K562 (cell line): ENCODE measurements around the gene EPB41L3. TPM values are rescaled to one million over a fixed set of nuclear protein-coding genes. Genes with fewer than 3 reads are reported as not detected.

Experiments used
- ATAC-seq: fragments of 200-7000 bp; cut with Tn5 transposase; 3 replicates; pipeline ENCODE4 v1.9.1; 2020; ENCODE audit warnings: moderate library complexity
- BruUV-seq: library from RNA; stranded (reverse); fragments of 400-500 nt; replicated peaks from 2 replicates; lab custom pipeline; 2021; lab: Mats Ljungman, UMichigan
- CTCF ChIA-PET: fragments of 300-600 bp; formaldehyde crosslinking; extraction: SDS; loops from one replicate; lab custom pipeline; 2021; ENCODE audit warnings: low intra/inter-chr PET ratio; lab: Yijun Ruan, JAX
- POLR2A ChIA-PET: fragments of 300-600, 350-650 bp; sonication (Branson Sonifier 250); formaldehyde crosslinking; extraction: SDS; loops from one replicate; lab custom pipeline; 2021; ENCODE audit warnings: antibody characterized with exemption, inconsistent platforms; lab: Yijun Ruan, JAX
- DNase-seq, 4 experiments: peaks; one replicate each; pipeline versions ENCODE4 v3.0.0 to v3.0.0-alpha.2; 2011 to 2018; ENCODE audit warnings: low spot score in 3 of 4, mixed read lengths in 3 of 4; ENCODE audit errors: extremely low read depth in 1 of 4
- FAIRE-seq: peaks from 2 replicates; lab custom pipeline; 2011; peaks lifted over from hg19 to GRCh38; lab: Jason Lieb, UNC
- H2AFZ ChIP-seq: 2 replicates; pipeline ENCODE4 v1.6.0; 2011; ENCODE audit warnings: low read depth, low read length, control low read depth, inconsistent platforms
- H3K27ac ChIP-seq: fragments of 200-600 bp; 3 replicates; pipeline ENCODE4 v1.8.0; 2011; ENCODE audit warnings: low read depth, mild to moderate bottlenecking, control low read depth, inconsistent platforms, low read length, moderate library complexity, mixed read lengths; ENCODE audit errors: extremely low read depth
- H3K27me3 ChIP-seq, 2 experiments: fragments of 300-600 bp in 1 of 2; 2 replicates in 1 of 2; 3 replicates in 1 of 2; pipeline versions ENCODE4 v1.6.0 to v1.8.0; 2011; ENCODE audit warnings: inconsistent platforms in 2 of 2, low read length in 2 of 2, mild to moderate bottlenecking in 1 of 2, mixed read lengths in 1 of 2, moderate library complexity in 1 of 2; ENCODE audit not compliant: control insufficient read depth in 2 of 2, insufficient read depth in 2 of 2
- H3K36me3 ChIP-seq: fragments of 300-600 bp; 3 replicates; pipeline ENCODE4 v1.8.0; 2011; ENCODE audit warnings: mild to moderate bottlenecking, low read length, inconsistent platforms; ENCODE audit not compliant: control insufficient read depth, insufficient read depth
- H3K4me1 ChIP-seq, 2 experiments: fragments of 200-600 bp in 1 of 2; replicated peaks in 1 of 2; 2 replicates in 1 of 2; 3 replicates in 1 of 2; pipeline versions ENCODE4 v1.5.1 to v1.8.0; 2011; ENCODE audit warnings: inconsistent platforms in 2 of 2, low read length in 2 of 2, mild to moderate bottlenecking in 1 of 2, mixed read lengths in 1 of 2, moderate library complexity in 1 of 2; ENCODE audit not compliant: control insufficient read depth in 2 of 2, insufficient read depth in 2 of 2
- H3K4me2 ChIP-seq: 2 replicates; pipeline ENCODE4 v1.6.1; 2011; ENCODE audit warnings: low read length, control low read depth, inconsistent platforms, mixed read lengths; ENCODE audit not compliant: insufficient read depth
- H3K4me3 ChIP-seq: fragments of 200-600 bp; sonication (generic), shearing (Covaris generic); 2 replicates; pipeline ENCODE4 v1.5.1; 2016; ENCODE audit warnings: control low read depth, inconsistent platforms
- H3K79me2 ChIP-seq: fragments of 200-600 bp; 3 replicates; pipeline ENCODE4 v1.8.0; 2011; ENCODE audit warnings: low read length, inconsistent platforms; ENCODE audit not compliant: control insufficient read depth, insufficient read depth
- H3K9ac ChIP-seq, 2 experiments: 2 replicates each; pipeline versions ENCODE4 v1.6.0 to v1.6.1; 2011; ENCODE audit warnings: low read depth in 2 of 2, low read length in 2 of 2, control low read depth in 1 of 2, inconsistent platforms in 1 of 2, mild to moderate bottlenecking in 1 of 2, mixed read lengths in 1 of 2; ENCODE audit not compliant: insufficient read depth in 1 of 2
- H3K9me1 ChIP-seq: one replicate; pipeline ENCODE4 v1.6.0; 2011; ENCODE audit warnings: inconsistent platforms, mild to moderate bottlenecking, low read length, moderate library complexity; ENCODE audit not compliant: control insufficient read depth, insufficient read depth
- H3K9me3 ChIP-seq: replicated peaks from 2 replicates; pipeline ENCODE4 v1.5.1; 2011; ENCODE audit warnings: low read depth, low read length, inconsistent platforms; ENCODE audit not compliant: control insufficient read depth, insufficient read depth
- H4K20me1 ChIP-seq: replicated peaks from 2 replicates; pipeline ENCODE4 v1.6.1; 2011; ENCODE audit warnings: low read length, inconsistent platforms, mixed read lengths; ENCODE audit not compliant: control insufficient read depth, insufficient read depth
- ARID3B ChIP-seq: fragments of 250-450 bp; sonication (Bioruptor Pico); IDR thresholded peaks from 2 replicates; pipeline ENCODE4 v1.4.0; 2020; ENCODE audit warnings: borderline replicate concordance
- ATF3 ChIP-seq, 2 experiments: fragments of 450-650 bp in 1 of 2; sonication (generic) in 1 of 2; formaldehyde crosslinking in 1 of 2; IDR thresholded peaks in 1 of 2; conservative IDR thresholded peaks in 1 of 2; 2 replicates each; pipeline versions ENCODE4 v1.6.1 to v1.8.1; 2016 to 2023; ENCODE audit warnings: mild to moderate bottlenecking in 2 of 2, moderate library complexity in 2 of 2, inconsistent platforms in 1 of 2, missing genetic modification reagents in 1 of 2
- CTBP1 ChIP-seq: fragments of 450-650 bp; IDR thresholded peaks from 2 replicates; pipeline ENCODE4 v1.6.1; 2016; ENCODE audit warnings: borderline replicate concordance
- KDM4B ChIP-seq, 2 experiments: fragments of 450-650 bp in 1 of 2; sonication (generic) in 1 of 2; IDR thresholded peaks; 2 replicates each; pipeline ENCODE4 v1.6.1; 2016 to 2017; ENCODE audit warnings: borderline replicate concordance in 2 of 2, antibody characterized with exemption in 1 of 2, low read depth in 1 of 2, mild to moderate bottlenecking in 1 of 2
- MAFK ChIP-seq: IDR thresholded peaks from 2 replicates; pipeline ENCODE4 v1.6.1; 2011; ENCODE audit warnings: low read length, improper control_type of control experiment
- MAX ChIP-seq: sonication (generic); formaldehyde crosslinking; IDR thresholded peaks from 2 replicates; pipeline ENCODE4 v1.9.0; 2022; ENCODE audit warnings: mild to moderate bottlenecking, missing genetic modification reagents
- POLR2B ChIP-seq: fragments of 450-650 bp; IDR thresholded peaks from 2 replicates; pipeline ENCODE4 v1.6.1; 2018; ENCODE audit warnings: low read depth; ENCODE audit not compliant: partially characterized antibody
- POLR2H ChIP-seq: IDR thresholded peaks from 2 replicates; pipeline ENCODE4 v1.6.1; 2016; ENCODE audit warnings: missing genetic modification characterization, low read depth, mild to moderate bottlenecking, control low read depth, missing compliant biosample characterization, moderate library complexity
- RFX1 ChIP-seq: fragments of 450-650 bp; IDR thresholded peaks from 2 replicates; pipeline ENCODE4 v1.6.1; 2016; ENCODE audit warnings: mild to moderate bottlenecking, moderate library complexity
- SRSF1 ChIP-seq: fragments of 200-400 bp; formaldehyde crosslinking; IDR thresholded peaks from 2 replicates; pipeline ENCODE4 v1.6.1; 2017; ENCODE audit warnings: mild to moderate bottlenecking, low read depth, low read length, moderate library complexity
- TAF15 ChIP-seq: fragments of 200-400 bp; formaldehyde crosslinking; IDR thresholded peaks from 2 replicates; pipeline ENCODE4 v1.6.1; 2017; ENCODE audit warnings: mild to moderate bottlenecking, low read depth, low read length, moderate library complexity
- YY1 ChIP-seq, 3 experiments: IDR thresholded peaks; 2 replicates each; pipeline ENCODE4 v1.6.1; 2011; ENCODE audit warnings: low read length in 2 of 3, mild to moderate bottlenecking in 2 of 3, moderate library complexity in 2 of 3, borderline replicate concordance in 1 of 3, control low read depth in 1 of 3, low read depth in 1 of 3; ENCODE audit not compliant: insufficient read depth in 3 of 3, insufficient replicate concordance in 2 of 3, control insufficient read depth in 1 of 3, insufficient read length in 1 of 3; ENCODE audit errors: extremely low read depth in 1 of 3
- ZNF121 ChIP-seq: sonication (generic); formaldehyde crosslinking; conservative IDR thresholded peaks from 2 replicates; pipeline ENCODE4 v1.8.0; 2022; ENCODE audit warnings: missing genetic modification reagents
- ZNF174 ChIP-seq: fragments of 250-450 bp; sonication (Bioruptor Pico); IDR thresholded peaks from 2 replicates; pipeline ENCODE4 v1.4.0; 2020; ENCODE audit warnings: mild to moderate bottlenecking
- ZNF280B ChIP-seq: fragments of 250-450 bp; sonication (Bioruptor Pico); IDR thresholded peaks from 2 replicates; pipeline ENCODE4 v1.5.1; 2021; ENCODE audit warnings: mild to moderate bottlenecking
- ZNF311 ChIP-seq: fragments of 250-450 bp; sonication (Bioruptor Pico); IDR thresholded peaks from 2 replicates; pipeline ENCODE4 v1.4.0; 2020; ENCODE audit warnings: mild to moderate bottlenecking, moderate library complexity
- WGBS: fragments of 100-300 bp; shearing (Covaris generic); methylation state at CpG from one replicate; pipeline ENCODE4 v1.1.6; 2016; ENCODE audit warnings: low coverage, mixed read lengths; ENCODE audit not compliant: insufficient coverage; ENCODE audit errors: missing lambda C conversion rate; 5-methylcytosine and 5-hydroxymethylcytosine counted together
- in situ Hi-C: fragments of 300-500 bp; cut with MboI; formaldehyde crosslinking; loops from 4 replicates; pipeline ENCODE4 v1.15.0; 2018; ENCODE audit warnings: inconsistent platforms, mixed read lengths
- intact Hi-C: fragments of 100-400 bp; cut with micrococcal nuclease; formaldehyde crosslinking; loops from 2 replicates; pipeline ENCODE4 v1.14.2; 2022
- polyA plus RNA-seq, 8 experiments: library from polyadenylated mRNA; depleted of rRNA in 4 of 8; stranded (reverse) in 5 of 8; unstranded in 3 of 8; fragments of >200 nt; fragmentation: Nextera tagmentation in 2 of 8; fragmentation: Illumina TruSeq in 1 of 8; extraction: Ambion mirVana in 2 of 8; extraction: Trizol in 1 of 8; gene quantifications; 2 replicates each; pipeline versions ENCODE4 v1.2.1 to v1.2.3, GENCODE V29; 2011 to 2014; ENCODE audit warnings: inconsistent platforms in 1 of 8, missing spikeins in 1 of 8
- total RNA-seq, 7 experiments: library from RNA; depleted of rRNA in 6 of 7; stranded (reverse); fragments of >200 nt in 6 of 7; fragmentation: Illumina TruSeq in 2 of 7; extraction: Trizol in 2 of 7; gene quantifications; 2 replicates each; pipeline versions ENCODE4 v1.2.1 to v1.2.3, GENCODE V29; 2011 to 2021; ENCODE audit warnings: low replicate concordance in 1 of 7

EPB41L3 gene
- total and polyA plus RNA-seq, 9 of the 15 experiments (the other 6 are each of a cell fraction or from before 2014, with no cell fraction given) = 0.44 to 0.49 TPM; not detected in 7

GRCh38 chr18:5488844-5489243 lies 55.0 kb downstream of the EPB41L3 start:
- WGBS = 12% methylated on average over 24 of the region's 24 CpGs
- H3K4me1 ChIP-seq = peaks cover 0 to 3% of the 10 kb centered on the region in 2 experiments; a peak in 1 of 5 replicates
- FAIRE-seq (no peak), ATAC-seq (no peak), DNase-seq (no peak)
- no peaks in the 10 kb centered on the region for H3K36me3 ChIP-seq
- BruUV-seq = no TSS peak
- in situ Hi-C loops (no loop called here), intact Hi-C loops (no loop called here)
- H4K20me1 ChIP-seq = no peaks in the 10 kb centered on the region
- H3K27ac ChIP-seq = no peak overlapping the region
- H3K4me2 ChIP-seq = no peak overlapping the region
- CTCF ChIA-PET = no interaction called here
- no peak overlapping the region for H2AFZ ChIP-seq
- no peaks in the 10 kb centered on the region for H3K9me1 ChIP-seq
- POLR2A ChIA-PET = no interaction called here
- H3K79me2 ChIP-seq = no peaks in the 10 kb centered on the region
- no peak overlapping the region for H3K9ac ChIP-seq
- TF ChIP-seq ARID3B (CRISPR knock-in tag) = no peak
- no peak for TF ChIP-seq ZNF311
- TF ChIP-seq ZNF280B = no peak
- no peak for TF ChIP-seq MAX (CRISPR knock-in tag)
- TF ChIP-seq ZNF121 (CRISPR knock-in tag) = no peak
- TF ChIP-seq SRSF1 = no peak
- no peak for TF ChIP-seq YY1 (IDR thresholded peaks at IDR 0.05; ENCODE audit: borderline replicate concordance in 1 of 3, control insufficient read depth in 1 of 3, extremely low read depth in 1 of 3, insufficient read depth in 3 of 3, insufficient read length in 1 of 3, insufficient replicate concordance in 2 of 3, low read depth in 1 of 3, low read length in 2 of 3)
- no peak for TF ChIP-seq KDM4B (IDR thresholded peaks at IDR 0.05; ENCODE audit: borderline replicate concordance in 2 of 2, low read depth in 1 of 2)
- no peak for TF ChIP-seq POLR2B
- no peak for TF ChIP-seq RFX1
- no peak for TF ChIP-seq ZNF174 (CRISPR knock-in tag)
- no peak for TF ChIP-seq ATF3 (IDR thresholded peaks at IDR 0.05)
- TF ChIP-seq ATF3 (CRISPR knock-in tag; conservative IDR thresholded peaks at IDR 0.05) = no peak
- no peak for TF ChIP-seq POLR2H (tag)
- TF ChIP-seq MAFK = no peak
- no peak for TF ChIP-seq TAF15
- TF ChIP-seq CTBP1 = no peak
- no peak overlapping the region for H3K4me3 ChIP-seq
- H3K9me3 ChIP-seq = no peaks in the 10 kb centered on the region
- no peaks in the 10 kb centered on the region for H3K27me3 ChIP-seq
